Activated gamma-delta T cell treated with Interleukin-2 at 50 U/mL for 16 hours (primary cell): Measurements from ENCODE around the gene SACM1L.

Experiments
- DNase-seq: peaks from one replicate; pipeline ENCODE4 v3.0.0-alpha.2; 2020

Gene SACM1L, protein sequence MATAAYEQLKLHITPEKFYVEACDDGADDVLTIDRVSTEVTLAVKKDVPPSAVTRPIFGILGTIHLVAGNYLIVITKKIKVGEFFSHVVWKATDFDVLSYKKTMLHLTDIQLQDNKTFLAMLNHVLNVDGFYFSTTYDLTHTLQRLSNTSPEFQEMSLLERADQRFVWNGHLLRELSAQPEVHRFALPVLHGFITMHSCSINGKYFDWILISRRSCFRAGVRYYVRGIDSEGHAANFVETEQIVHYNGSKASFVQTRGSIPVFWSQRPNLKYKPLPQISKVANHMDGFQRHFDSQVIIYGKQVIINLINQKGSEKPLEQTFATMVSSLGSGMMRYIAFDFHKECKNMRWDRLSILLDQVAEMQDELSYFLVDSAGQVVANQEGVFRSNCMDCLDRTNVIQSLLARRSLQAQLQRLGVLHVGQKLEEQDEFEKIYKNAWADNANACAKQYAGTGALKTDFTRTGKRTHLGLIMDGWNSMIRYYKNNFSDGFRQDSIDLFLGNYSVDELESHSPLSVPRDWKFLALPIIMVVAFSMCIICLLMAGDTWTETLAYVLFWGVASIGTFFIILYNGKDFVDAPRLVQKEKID

DNA sequence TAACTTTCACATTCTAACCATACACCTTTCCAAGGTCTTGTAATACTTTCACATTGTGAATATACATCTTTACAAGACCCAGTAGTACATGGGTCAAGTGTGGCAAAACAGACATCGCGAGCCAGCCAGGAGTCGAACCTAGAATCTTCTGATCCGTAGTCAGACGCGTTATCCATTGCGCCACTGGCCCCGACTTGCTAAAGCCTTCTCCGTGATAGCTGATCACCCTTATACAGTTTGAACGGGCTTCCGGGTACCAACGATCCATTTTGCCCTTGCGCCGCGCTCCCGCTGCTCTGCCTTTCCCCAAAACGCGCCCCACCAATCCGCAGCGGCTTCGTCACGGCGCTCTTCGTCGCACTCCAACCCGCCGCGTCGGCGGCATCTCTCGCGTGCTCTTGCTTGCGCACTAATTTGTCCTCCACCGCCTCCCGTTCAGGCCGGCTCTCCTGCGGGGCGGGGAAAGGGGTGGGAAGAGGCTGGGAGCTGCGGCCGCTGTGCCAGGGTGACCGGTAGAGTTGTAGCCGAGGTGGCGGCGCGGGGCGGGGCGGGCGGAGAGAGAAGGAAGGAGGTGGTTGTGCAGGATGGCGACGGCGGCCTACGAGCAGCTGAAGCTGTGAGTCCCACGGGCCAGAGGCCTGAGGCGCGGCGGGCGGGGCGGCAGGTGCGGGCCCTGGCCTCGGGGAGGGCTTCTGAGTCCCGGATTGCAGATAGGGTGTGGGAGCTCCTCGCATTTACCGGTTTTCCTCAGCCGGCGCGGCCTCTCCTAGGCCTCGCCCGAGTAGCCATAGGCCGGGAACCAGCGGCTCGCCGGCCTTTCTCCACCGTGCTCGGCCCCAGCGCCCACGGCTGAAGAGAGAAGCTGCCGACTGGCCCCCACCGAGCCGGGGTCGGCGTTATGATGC, at the start of gene SACM1L:
Gene SACM1L (plus strand): TSS at position 515 of the 905 bp plus-strand sequence. CDS start 70 bp downstream, at position 585.
- DNase-seq, result peak; percentile 93

DNA sequence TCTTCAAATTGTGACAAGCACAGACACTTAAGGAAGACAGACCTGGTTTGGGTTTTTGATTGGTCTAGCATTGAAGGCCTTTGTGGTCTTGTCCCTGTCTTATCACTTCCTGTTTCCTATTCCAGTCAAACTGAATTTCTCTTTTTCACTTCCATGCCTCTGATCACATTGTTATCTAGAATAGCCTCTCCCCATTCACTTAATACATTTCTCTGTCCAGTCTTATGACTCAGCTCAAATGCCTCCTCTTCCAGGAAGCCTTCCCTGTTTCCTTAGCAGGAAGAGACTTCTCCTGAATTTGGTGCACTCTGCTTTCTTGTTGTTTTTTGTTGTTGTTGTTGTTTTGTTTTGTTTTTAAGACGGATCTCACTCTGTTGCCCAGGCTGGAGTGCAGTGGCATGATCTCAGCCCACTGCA, 49.1 kb upstream of the SACM1L start:
- no peak for DNase-seq

DNA sequence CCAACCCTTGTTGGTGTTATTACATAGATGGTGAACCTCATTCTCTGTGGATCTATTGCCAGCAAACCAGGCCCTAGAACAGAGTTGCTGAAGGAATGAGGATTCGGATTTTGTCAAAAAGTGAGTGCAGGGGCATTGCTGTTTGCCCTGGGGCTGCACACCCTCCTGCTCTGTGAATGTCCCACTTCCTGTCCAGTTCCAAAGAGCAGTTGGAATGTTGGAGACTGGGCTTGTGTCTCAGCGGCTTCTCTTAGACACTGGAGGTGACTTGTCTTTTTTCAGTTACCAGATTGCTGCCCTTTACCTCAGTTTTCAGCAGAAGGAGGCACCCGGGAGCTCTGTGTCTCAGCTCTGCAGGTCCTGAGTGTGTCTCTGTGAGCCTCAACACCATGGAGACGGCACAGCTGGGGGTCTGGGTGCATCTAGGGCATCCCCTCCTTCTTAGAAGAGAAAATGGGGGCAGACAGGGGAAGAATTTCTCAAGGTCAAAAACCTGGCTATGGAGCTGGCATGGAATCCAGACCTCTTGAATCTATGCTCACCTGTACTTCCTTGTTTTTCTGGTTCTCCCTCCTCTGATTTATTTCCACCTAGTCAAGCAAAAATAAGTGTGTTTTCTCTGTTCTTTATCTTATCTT, 48.4 kb upstream of the SACM1L start:
- DNase-seq, result no peak

DNA sequence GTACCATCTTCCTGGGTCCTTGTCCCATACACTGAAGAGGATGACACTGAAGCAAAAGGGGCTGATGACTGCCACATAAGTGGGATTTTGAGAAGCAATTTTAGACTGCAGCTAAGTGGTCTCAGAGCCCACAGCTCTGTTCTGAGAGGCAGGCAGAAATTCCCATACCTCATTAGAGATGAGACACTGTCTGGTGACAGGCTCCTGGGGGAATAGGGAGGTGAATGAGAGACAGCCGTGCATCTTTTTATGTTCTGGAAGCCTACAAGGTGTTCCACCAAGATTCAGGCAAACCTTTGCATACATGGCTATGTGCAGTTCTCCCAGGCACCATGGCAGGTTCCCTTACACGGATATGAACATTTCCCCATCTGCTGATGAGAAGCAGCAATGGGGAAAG, 47.4 kb upstream of the SACM1L start:
- no peak for DNase-seq

DNA sequence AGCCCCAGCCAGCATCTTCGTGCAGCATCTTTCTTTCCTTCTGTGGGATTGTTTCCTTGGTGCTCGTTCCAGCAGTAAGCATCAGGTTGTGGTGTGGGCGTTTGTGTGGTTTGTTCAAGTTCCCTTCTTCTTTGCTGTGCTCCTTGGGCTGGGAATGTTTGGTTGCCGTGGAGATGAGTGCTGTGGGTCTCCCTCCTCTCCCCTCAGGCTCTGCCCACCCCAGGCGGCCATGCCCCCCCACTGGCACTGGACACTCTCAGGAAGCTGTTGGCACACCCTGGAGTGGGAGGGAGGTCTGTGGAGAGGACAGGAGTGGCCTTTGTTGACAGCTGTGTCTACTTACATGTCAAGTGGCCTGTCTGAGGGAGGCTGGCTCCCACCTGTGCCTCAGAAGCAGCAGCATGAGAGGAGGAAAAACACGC, 46.5 kb upstream of the SACM1L start:
- DNase-seq, result no peak

DNA sequence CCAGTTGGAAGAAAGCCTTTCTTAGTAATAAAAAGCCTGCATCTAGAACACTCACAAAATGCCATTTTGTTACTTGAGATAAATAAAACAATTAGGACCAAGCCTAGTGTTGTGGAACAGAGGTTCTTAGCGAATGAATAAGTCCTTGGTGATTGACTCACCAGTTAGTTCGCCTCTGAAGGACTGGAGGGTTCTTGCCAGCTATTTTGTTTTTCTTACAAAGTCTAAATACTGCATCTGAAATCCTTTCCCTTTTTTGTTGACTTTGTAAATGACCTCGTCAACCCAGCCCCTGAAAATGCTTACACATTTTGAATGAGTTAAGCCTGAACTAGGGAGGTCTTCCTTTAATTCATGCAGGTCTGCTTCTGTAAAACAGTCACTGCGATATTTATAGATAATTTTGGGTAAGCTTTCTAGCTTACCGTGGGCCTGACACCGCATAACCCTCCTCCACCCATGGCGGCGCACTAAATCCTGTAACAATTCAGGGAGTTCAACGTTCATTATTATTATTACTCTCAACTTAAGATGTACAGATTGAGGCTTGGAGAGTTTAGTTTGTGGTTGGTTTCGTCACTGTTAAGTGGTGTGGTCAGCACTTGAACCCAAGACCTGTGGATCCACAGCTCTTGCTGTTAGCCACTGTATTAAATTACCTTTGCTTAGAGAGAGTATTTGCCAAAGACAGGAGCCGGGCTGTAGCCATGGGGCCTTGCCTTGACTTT, 45.0 kb upstream of the SACM1L start:
- DNase-seq, result no peak

DNA sequence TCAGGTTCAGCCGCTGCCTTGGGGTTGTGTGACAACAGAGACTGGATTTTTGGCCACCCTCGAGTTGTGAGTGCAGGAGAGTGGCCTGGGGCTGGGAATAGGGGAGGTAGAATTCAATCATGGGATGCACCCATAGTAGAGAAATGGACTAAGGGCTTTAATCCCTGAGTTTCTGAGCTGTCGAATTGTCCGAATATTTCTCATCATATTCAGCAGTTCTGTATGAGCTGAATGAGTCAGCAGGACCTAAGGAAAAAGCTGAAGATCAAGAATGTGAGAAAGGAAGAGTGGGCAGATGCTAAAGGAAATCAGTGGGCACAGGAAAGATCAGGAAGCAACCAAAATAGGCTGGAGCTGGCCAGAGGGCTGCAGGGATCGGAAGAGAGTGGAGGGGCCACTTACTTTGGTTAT, 44.4 kb upstream of the SACM1L start:
- DNase-seq, result no peak

DNA sequence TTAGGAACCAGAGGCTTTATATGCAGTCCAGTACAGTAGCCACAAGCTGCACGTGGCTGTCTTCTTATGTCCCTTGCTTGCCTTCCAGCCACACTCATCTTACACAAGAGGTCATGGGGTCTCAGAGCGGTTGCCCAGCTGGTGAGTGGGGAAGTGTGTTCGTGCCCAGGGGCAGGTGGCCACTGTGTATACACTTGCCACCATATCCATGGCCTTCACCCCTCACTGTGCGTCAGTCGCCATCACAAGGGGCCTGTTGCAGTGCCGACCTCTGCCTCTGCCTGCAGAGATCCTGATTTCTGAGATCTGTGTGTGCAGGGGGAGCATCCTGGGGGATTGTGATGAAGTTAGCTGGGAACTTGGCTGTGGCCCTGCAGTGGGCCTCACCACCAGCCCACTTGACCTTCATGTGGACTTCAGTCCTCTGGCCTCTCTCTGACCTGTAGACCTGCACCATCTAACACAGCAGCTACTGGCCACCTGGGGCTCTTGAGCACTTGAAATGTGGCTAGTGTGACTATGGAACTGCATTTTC, 43.1 kb upstream of the SACM1L start:
- no peak for DNase-seq

DNA sequence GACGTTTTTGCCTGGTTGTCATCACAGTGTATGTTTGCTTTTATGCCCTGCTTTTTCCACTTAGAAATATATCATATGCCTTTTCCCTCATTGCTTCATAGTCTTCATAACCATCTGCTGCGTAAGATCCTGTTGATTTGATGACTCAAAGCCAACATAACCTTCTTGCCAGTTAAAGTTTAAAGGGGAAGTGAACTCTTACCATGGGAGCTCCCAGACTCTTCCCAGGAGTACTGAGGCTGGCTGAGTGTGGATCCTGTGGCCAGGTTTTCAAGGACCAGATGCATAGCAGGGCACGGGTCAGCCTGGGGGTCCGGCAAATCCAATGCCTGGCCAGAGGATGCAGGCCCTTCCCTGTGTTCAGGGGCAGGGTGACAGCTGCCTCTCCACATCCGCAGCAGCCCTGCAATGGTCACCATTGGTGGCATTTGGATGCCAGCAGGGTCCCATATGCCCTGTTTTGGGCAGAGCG, 42.0 kb upstream of the SACM1L start:
- DNase-seq, result no peak

DNA sequence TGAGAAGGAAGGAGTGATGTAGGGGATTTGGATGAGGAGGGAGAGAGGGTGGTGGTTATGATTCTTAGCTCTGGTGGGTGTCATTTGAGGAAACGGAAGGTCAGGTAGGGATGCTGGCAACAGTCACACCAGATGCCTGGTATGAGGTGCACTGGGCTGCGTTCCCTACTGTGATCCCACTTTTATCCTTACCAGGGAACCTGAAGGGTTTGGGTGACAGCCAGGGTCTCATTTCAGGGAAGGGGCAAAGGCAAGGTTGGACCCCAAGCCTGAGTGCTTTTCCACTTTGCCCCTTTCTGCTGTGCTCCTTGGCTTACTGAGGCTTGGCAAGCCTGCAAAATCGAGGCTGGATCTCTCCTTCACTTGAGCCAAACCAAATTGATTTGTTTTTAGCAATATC, 36.0 kb upstream of the SACM1L start:
- DNase-seq, result no peak

DNA sequence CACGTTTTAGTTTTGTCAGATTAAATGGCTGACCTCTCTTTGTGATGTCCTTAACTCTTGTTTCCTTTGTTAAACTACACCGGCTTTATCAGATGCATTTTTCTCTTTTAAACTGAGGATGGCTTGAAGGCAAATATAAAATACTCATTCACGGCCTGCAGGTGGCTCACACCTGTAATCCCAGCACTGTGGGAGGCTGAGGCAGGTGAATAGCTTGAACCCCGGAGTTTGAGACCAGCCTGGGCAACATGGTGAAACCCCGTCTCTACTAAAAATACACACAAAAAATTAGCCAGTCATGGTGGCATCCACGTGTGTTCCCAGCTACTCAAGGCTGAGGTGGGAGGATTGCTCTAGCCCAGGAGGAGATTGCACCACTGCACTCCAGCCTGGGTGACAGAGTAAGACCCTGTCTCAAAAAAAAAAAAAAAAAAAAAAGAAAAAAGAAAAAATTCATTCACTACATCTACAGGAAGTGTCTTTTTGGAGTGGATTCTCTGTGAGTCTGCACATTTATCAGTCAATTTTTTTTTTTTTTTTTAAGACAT, 34.7 kb upstream of the SACM1L start:
- no peak for DNase-seq

DNA sequence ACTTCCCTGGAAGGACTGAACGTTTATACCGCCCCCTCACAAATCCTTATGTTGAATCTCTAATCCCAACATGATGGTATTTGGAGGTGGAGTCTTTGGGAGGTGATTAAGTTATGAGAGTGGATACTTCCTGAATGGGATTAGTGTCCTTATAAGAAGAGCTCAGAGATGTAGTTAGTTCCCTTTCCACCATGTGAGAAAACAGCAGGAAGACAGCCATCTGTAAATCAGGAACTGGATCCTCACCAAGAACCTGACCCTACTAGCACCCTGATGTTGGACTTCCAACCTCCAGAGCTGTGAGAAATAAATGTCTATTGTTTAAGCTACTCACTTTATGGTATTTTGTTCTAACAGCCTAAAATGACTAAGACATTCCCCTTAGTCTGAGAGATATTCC, 33.3 kb upstream of the SACM1L start:
- no peak for DNase-seq

DNA sequence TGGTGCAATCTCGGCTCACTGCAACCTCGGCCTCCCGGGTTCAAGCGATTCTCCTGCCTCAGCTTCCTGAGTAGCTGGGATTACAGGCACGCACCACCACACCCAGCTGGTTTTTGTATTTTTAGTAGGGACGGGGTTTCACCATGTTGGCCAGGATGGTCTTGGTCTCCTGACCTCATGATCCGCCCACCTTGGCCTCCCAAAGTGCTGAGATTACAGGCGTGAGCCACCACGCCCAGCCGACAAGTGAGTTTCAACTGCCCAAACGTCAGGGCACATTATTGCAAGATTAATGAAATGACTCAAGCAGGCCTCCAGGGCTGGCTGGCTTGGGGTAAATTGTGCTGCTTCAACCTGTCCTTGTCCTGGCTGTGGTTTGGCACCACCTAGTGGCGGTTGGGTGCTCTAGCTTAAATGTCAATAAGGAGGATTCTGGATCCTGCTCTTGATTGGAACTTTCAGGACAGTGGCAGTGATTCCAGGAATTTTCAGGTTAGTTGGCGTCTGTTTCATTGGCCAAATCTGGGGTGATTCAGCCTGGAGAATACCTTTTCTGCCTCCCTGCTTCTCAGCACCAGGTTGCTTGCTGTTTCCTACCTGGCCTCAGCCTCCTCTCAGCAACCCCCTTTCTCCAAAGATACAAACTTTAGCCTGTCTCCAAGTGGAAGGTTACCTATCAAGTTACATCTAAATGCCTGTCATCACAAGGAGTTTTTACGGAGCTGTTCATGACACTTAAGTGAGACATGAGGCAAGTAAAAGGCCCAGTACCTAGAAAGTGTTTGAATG, 32.4 kb upstream of the SACM1L start:
- DNase-seq, result peak; percentile 88

DNA sequence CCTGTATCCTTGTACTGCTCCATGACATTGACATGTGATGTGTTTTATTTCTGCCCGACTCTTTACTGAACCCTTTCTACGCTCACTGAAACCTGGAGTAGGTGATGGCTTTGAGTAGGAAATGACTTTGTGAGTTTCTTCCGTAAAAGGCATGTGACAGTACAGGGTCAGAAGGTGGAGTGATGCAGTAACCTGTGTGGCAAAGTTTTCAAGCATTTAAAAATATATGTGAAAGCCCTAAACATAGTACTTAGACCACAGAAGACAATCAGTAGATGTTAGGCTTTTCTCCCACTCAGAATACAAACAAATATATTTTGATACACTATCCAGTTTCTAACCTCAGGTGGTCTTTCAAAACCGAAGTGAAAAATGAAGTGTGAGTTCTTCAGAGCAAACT, 31.3 kb upstream of the SACM1L start:
- DNase-seq, result no peak

DNA sequence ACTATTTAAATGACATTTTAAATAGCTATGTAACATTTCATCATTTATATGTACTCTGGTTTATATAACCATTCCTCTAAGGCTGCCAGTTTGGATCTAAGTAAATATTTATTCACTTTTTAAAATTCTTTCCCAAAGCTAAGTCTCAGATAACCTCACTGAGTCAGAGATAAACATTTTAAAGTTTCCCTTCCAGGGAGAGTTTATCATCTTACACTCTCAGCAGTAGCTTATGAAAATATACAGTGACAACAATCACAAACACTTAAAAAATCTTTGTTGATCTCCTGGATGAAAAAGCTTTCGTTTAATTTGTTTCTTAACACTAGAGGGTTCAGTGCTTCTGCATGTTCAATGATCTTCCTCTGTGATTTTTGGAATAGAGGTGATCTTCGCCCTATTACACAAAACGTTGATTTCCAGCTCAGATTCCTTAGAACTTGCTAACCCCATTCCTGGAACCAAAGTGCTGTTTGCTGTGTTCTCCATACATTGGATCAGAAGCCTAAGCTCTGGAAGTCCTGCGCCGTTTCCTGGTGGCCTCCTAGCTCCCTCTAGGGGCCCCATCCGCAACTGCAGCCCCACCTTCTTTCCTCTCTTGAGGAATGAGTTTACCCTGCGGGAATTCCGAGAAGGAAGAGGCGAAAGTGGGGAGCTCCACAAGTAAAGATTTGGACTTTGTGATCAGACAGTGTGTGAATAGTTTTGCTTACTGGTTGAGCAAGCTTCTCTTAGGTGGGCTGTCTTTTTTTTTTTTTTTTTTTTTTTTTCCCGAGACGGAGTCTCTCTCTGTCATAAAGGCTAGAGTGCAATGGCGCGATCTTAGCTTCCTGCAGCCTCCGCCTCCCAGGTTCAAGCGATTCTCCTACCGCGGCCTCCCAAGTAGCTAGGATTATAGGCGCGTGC, 29.3 kb upstream of the SACM1L start:
- peak; percentile 37 for DNase-seq

DNA sequence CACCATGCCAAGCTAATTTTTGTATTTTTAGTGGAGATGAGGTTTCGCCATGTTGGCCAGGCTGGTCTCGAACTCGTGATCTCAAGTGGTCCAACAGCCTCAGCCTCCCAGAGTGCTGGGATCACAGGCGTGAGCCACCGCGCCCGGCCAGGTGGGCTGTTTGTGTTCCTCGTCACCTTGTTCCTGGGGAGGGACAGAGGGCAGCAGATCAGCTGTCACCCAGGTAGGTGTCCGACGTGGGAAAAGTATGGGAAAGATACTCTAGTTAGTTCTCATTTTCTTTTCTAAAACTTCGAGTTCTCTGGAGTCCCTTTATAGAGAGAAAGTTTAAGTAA, 28.7 kb upstream of the SACM1L start:
- no peak for DNase-seq

DNA sequence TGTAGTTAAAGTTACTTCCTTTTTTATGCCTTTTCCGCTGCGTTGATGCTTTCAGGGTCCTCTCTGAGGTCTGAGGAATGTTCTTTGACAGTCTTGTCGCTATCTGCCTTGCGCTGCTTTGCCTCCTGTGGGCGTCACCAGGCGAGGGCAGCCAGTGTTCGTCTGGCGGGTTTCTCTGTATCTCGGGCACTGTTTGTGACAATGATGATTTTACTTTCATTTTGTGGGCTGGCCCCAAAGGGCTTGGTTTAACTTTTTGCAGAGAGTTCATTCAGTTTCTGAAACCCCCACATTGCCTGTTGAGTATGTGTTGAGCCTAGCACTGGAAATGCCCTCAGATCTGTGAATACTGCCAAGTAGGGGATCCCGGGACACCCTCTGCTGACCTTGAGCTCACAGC, 24.6 kb upstream of the SACM1L start:
- peak; percentile 65 for DNase-seq

DNA sequence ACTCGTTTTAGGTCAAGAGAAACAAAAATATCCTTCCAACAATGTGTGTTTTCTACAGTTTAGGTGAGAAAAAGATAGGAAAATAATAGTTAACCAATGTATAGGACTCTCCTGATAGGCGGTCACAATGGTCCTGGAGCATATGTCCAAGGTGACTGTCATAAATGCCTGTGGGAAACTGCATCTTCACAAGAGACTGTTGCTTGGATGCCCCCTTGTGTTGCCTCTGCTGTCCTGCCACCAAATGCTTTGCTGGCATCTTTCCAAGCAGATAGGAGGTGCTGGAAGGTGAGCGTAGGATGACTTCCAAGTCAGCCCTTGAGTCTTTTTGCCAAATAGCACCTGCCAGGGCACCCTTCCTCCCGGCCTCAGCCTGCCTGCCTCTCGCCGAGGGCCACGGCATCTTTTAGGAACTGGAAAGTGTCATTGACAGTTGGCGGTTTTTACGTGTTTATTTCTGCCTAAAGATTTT, 24.1 kb upstream of the SACM1L start:
- peak; percentile 42 for DNase-seq

DNA sequence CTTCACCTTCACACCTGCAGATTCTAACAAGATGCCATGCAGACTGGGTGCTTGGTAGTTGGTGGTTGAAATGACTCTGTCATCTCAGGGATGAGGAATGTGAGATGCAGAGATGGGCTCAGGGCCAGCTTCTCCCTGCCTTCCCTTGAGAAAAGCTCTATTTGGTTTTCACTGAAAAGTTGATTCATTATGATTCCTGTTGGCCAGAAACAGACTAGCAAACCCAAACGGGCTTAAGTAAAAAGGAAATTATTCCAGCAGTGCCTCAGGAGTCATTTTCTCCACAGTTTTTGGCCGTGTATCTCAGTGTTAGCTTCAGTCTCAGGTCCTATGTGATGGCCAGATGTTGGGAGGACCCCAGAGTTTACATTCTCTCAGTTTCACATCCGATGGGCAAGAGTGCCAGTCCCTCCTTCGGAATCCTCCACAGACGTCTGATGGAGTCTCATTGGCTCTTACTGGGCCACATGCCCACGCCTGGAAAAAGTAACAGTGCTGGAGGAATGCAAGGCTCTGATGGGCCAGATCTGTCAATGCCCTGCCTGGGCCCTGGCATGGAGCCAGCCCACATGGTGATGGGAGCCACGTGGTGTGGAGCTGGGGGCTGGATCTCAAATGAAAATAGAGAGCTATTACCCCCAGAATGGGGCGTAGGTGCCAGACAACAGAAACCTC, 22.3 kb upstream of the SACM1L start:
- no peak for DNase-seq
